A549 (cell line): ENCODE data around the gene SARS2. TPM values are rescaled to one million over a fixed set of nuclear protein-coding genes. Genes with fewer than 3 reads are reported as not detected.
"Not testable (repeated sequence)": the region's sequence is repeated elsewhere in the genome, so short reads cannot be mapped to it uniquely, and the experiment has no call there.

Experiments used
- ATAC-seq, 2 experiments: fragments of 200-7000 bp in 1 of 2; fragments of >200 bp in 1 of 2; cut with Nextera tagmentation in 1 of 2; cut with Tn5 transposase in 1 of 2; 3 replicates each; pipeline versions ENCODE4 v1.8.0 to v1.9.1; 2018 to 2020; ENCODE audit warnings: mild to moderate bottlenecking in 1 of 2, moderate library complexity in 1 of 2
- CTCF ChIA-PET: fragments of 300-600 bp; sonication (Branson Sonifier 250); formaldehyde crosslinking; extraction: SDS; loops from one replicate; lab custom pipeline; 2021; ENCODE audit warnings: antibody characterized with exemption, inconsistent platforms; lab: Yijun Ruan, JAX
- POLR2A ChIA-PET: fragments of 350-600 bp; formaldehyde crosslinking; extraction: SDS; loops from one replicate; lab custom pipeline; 2021; ENCODE audit warnings: antibody characterized with exemption, inconsistent platforms; lab: Yijun Ruan, JAX
- DNase-seq, 2 experiments: peaks; one replicate each; pipeline versions ENCODE4 v3.0.0 to v3.0.0-alpha.2; 2011 to 2016; ENCODE audit warnings: low read depth in 1 of 2, low spot score in 1 of 2
- FAIRE-seq: peaks from 2 replicates; lab custom pipeline; 2011; peaks lifted over from hg19 to GRCh38; lab: Jason Lieb, UNC
- H3K27ac ChIP-seq, 2 experiments: fragments of >200 bp; sonication (Bioruptor Twin); formaldehyde crosslinking; 3 replicates each; pipeline ENCODE4 v1.5.1; 2016 to 2017
- H3K4me1 ChIP-seq: fragments of >200 bp; sonication (Bioruptor Twin); formaldehyde crosslinking; 3 replicates; pipeline ENCODE4 v1.6.1; 2016
- H3K4me2 ChIP-seq: fragments of >200 bp; sonication (Bioruptor Twin); formaldehyde crosslinking; 3 replicates; pipeline ENCODE4 v1.6.1; 2016
- H3K4me3 ChIP-seq: fragments of >200 bp; sonication (Bioruptor Twin); formaldehyde crosslinking; 3 replicates; pipeline ENCODE4 v1.5.1; 2016
- H3K9me3 ChIP-seq: fragments of >200 bp; sonication (Bioruptor Twin); formaldehyde crosslinking; 3 replicates; pipeline ENCODE4 v1.6.1; 2016
- CEBPB ChIP-seq, 2 experiments: fragments of >200 bp in 1 of 2; sonication (Bioruptor Twin) in 1 of 2; formaldehyde crosslinking in 1 of 2; IDR thresholded peaks; 2 replicates each; pipeline ENCODE4 v1.6.1; 2012 to 2016
- CHD2 ChIP-seq: fragments of 150-350 bp; IDR thresholded peaks from 2 replicates; pipeline ENCODE4 v1.6.1; 2014; ENCODE audit warnings: low read length; ENCODE audit not compliant: partially characterized antibody
- E2F6 ChIP-seq: IDR thresholded peaks from 2 replicates; pipeline ENCODE4 v1.6.1; 2012; ENCODE audit warnings: low read depth, borderline replicate concordance
- EHF ChIP-seq: fragments of 250-450 bp; sonication (Bioruptor Pico); IDR thresholded peaks from 2 replicates; pipeline ENCODE4 v1.5.0; 2020; ENCODE audit warnings: mild to moderate bottlenecking
- FOSL2 ChIP-seq, 2 experiments: fragments of 450-650 bp in 1 of 2; fragments of >200 bp in 1 of 2; sonication (Bioruptor Twin) in 1 of 2; formaldehyde crosslinking; IDR thresholded peaks; 2 replicates each; pipeline versions ENCODE4 v1.5.0 to v1.6.1; 2016 to 2020; ENCODE audit warnings: mild to moderate bottlenecking in 1 of 2, moderate library complexity in 1 of 2
- FOXS1 ChIP-seq: fragments of 250-450 bp; sonication (Bioruptor Pico); IDR thresholded peaks from 2 replicates; pipeline ENCODE4 v1.5.0; 2020; ENCODE audit warnings: mild to moderate bottlenecking, moderate library complexity
- HOXB5 ChIP-seq: fragments of 250-450 bp; sonication (Bioruptor Pico); IDR thresholded peaks from 2 replicates; pipeline ENCODE4 v1.5.0; 2020; ENCODE audit warnings: mild to moderate bottlenecking, moderate library complexity
- JUN ChIP-seq, 2 experiments: fragments of >200 bp; sonication (Bioruptor Twin); formaldehyde crosslinking; IDR thresholded peaks; 2 replicates in 1 of 2; 3 replicates in 1 of 2; pipeline ENCODE4 v1.6.1; 2016 to 2017
- MYC ChIP-seq: IDR thresholded peaks from 2 replicates; pipeline ENCODE4 v1.6.1; 2012; ENCODE audit warnings: mild to moderate bottlenecking, inconsistent platforms, low read length, improper control_type of control experiment, borderline replicate concordance
- NFE2L2 ChIP-seq: fragments of 150-350 bp; conservative IDR thresholded peaks from 2 replicates; pipeline ENCODE4 v1.6.1; 2014; ENCODE audit warnings: low read length
- NPAS2 ChIP-seq: fragments of 250-450 bp; sonication (Bioruptor Pico); IDR thresholded peaks from 2 replicates; pipeline ENCODE4 v1.8.0; 2022; ENCODE audit warnings: mild to moderate bottlenecking, moderate library complexity, borderline replicate concordance
- POLR2AphosphoS2 ChIP-seq: conservative IDR thresholded peaks from 2 replicates; pipeline ENCODE4 v1.6.1; 2012; ENCODE audit warnings: low read length, improper control_type of control experiment, inconsistent platforms
- RFX5 ChIP-seq: fragments of 450-650 bp; IDR thresholded peaks from 2 replicates; pipeline ENCODE4 v1.7.1; 2014; ENCODE audit warnings: antibody characterized with exemption, mild to moderate bottlenecking, moderate library complexity
- ZC3H11A ChIP-seq: fragments of 450-650 bp; IDR thresholded peaks from 2 replicates; pipeline ENCODE4 v1.6.1; 2014; ENCODE audit warnings: antibody characterized with exemption, mild to moderate bottlenecking
- ZNF302 ChIP-seq: fragments of 250-450 bp; sonication (Bioruptor Pico); IDR thresholded peaks from 2 replicates; pipeline ENCODE4 v1.9.0; 2021; ENCODE audit warnings: inconsistent platforms, mild to moderate bottlenecking, moderate library complexity
- WGBS: methylation state at CpG from one replicate; pipeline ENCODE4 v1.1.6; 2017; ENCODE audit errors: missing lambda C conversion rate; 5-methylcytosine and 5-hydroxymethylcytosine counted together
- polyA plus RNA-seq, 4 experiments: library from polyadenylated mRNA; depleted of rRNA in 3 of 4; stranded (reverse); fragments of >200 nt; fragmentation: RNase III in 1 of 4; extraction: RNeasy Plus Mini Kit Qiagen cat#74134 plus additional on column Dnase treatment in 1 of 4; gene quantifications; 2 replicates in 3 of 4; 3 replicates in 1 of 4; pipeline ENCODE4 v1.2.3, GENCODE V29; 2011 to 2017
- TF ChIP-seq, protein P1 (sequence below): fragments of >200 bp; sonication (Bioruptor Twin); formaldehyde crosslinking; IDR thresholded peaks from 3 replicates; pipeline ENCODE4 v1.5.1; 2016

Gene SARS2
- polyA plus RNA-seq, 2 of the 4 experiments (the other 2 are of a cell fraction) = 46.1 to 93.4 TPM

DNA sequence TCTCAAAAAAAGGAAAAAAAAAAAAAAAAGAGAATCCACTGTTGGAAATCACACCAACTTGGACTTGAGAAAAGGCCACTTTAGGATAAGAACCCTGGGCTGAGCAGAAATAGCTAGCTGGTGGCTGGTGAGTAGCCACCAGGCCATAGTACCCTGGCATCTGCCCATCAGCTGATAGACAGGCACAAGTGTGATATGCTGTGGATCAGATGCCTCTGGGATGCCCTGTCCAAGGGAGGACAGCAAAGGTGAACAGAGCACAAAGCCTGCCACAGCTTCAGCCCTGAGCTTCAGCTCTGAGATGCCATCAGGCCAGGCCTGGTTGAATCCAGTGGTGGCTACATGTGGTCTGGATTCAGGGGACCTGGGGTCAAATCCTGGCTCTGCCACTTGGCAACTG, 39.9 kb downstream of the SARS2 start:
- TF ChIP-seq, protein P1, sequence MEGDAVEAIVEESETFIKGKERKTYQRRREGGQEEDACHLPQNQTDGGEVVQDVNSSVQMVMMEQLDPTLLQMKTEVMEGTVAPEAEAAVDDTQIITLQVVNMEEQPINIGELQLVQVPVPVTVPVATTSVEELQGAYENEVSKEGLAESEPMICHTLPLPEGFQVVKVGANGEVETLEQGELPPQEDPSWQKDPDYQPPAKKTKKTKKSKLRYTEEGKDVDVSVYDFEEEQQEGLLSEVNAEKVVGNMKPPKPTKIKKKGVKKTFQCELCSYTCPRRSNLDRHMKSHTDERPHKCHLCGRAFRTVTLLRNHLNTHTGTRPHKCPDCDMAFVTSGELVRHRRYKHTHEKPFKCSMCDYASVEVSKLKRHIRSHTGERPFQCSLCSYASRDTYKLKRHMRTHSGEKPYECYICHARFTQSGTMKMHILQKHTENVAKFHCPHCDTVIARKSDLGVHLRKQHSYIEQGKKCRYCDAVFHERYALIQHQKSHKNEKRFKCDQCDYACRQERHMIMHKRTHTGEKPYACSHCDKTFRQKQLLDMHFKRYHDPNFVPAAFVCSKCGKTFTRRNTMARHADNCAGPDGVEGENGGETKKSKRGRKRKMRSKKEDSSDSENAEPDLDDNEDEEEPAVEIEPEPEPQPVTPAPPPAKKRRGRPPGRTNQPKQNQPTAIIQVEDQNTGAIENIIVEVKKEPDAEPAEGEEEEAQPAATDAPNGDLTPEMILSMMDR = no peak
- no peak for TF ChIP-seq ZC3H11A
- TF ChIP-seq HOXB5 (CRISPR knock-in tag) = no peak
- TF ChIP-seq POLR2AphosphoS2 = no peak
- no peak for TF ChIP-seq RFX5
- no peak for TF ChIP-seq NPAS2 (CRISPR knock-in tag)
- TF ChIP-seq MYC = no peak
- TF ChIP-seq ZNF302 (CRISPR knock-in tag) = no peak
- no peak for TF ChIP-seq E2F6
- ChIA-PET CTCF (interaction anchor here (0.6 to 31.8 kb wide), 5 partner anchors 22 to 488 kb away, joined by 3 to 652 read pairs (median 7); partner anchors contain the start of genes FAM98C and RINL), POLR2A (interaction anchor here (0.6 kb wide), 1 partner anchor 48 kb away, joined by 3 read pairs; no protein-coding TSS in a partner anchor)

DNA sequence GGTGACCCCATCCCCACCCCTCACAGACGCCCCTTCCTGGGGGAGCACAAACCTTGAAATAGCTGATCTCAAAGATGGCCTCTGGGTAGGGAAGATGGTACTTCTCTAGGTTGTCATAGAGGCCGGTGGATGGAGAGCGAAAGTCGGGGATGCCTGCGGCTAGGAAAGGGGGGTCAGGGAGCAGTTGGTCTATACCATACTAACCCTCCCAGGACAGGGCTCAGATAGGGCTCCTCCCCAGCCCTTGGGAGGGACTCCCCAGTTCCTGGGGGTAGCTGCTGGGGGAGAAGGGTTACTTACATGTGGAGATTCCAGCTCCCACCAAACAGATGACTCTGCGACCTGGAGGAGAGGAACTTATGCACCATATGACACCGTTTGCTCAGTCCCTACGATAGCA, 40.8 kb downstream of the SARS2 start:
- FAIRE-seq (no peak), DNase-seq (no peak), ATAC-seq (no peak)
- Histone ChIP-seq H3K27ac (no peak overlapping the region), H3K9me3 (no peaks in the 10 kb centered on the region), H3K4me2 (no peak overlapping the region), H3K4me1 (no peaks in the 10 kb centered on the region), H3K4me3 (no peak overlapping the region)
- CTCF ChIA-PET = interaction anchor here (0.5 to 31.8 kb wide), 9 partner anchors 22 to 487 kb away, joined by 3 to 652 read pairs (median 5); partner anchors contain the start of genes FAM98C and RINL
- 83% methylated on average over 8 of the region's 8 CpGs for WGBS
- TF ChIP-seq ZNF302 (CRISPR knock-in tag) (no peak), JUN (IDR thresholded peaks at IDR 0.05) (no peak), CHD2 (no peak), NFE2L2 (no peak)
- POLR2A ChIA-PET = no interaction called here

More for the DNA sequence above, 39.9 kb downstream of the SARS2 start:
- Histone ChIP-seq H3K4me2 (no peak overlapping the region), H3K27ac (no peak overlapping the region), H3K9me3 (no peaks in the 10 kb centered on the region), H3K4me3 (no peak overlapping the region), H3K4me1 (no peaks in the 10 kb centered on the region)
- FAIRE-seq = peak; percentile 76
- DNase-seq = no peak
- ATAC-seq = no peak

DNA sequence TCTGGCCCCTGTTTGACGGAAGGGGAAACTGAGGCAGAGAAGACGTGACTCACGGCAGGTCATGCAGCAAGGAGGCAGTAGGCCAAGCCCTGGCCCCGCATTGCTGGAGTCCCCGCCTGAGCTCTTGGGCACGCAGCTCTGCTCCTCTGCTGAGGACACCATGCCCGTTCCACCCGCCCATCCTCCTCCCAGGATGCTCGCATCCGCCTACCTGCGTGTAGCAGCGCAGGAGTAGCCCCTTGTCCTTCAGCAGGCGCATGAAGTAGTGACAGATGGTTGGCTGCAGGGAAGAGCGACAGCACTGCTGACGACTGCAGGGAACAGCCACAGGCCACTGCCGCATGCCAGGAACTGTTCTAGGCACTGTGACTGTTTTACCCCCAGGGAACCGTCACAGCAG, 41.7 kb downstream of the SARS2 start:
- no peaks in the 10 kb centered on the region for H3K4me1 ChIP-seq
- no peak for FAIRE-seq
- H3K4me2 ChIP-seq = no peak overlapping the region
- no peak for ATAC-seq
- no peak overlapping the region for H3K4me3 ChIP-seq
- H3K9me3 ChIP-seq = no peaks in the 10 kb centered on the region
- no peak overlapping the region for H3K27ac ChIP-seq
- TF ChIP-seq NFE2L2 (no peak), FOXS1 (CRISPR knock-in tag) (no peak), CEBPB (IDR thresholded peaks at IDR 0.05) (no peak), JUN (IDR thresholded peaks at IDR 0.05) (no peak), EHF (no peak), MYC (no peak)
- ChIA-PET CTCF (interaction anchor here (0.6 to 31.8 kb wide), 11 partner anchors 11 to 486 kb away, joined by 3 to 652 read pairs (median 9); partner anchors contain the start of genes FAM98C, MRPS12, NFKBIB and RINL), POLR2A (no interaction called here)
- 93% methylated on average over 17 of the region's 17 CpGs for WGBS
- no peak for DNase-seq

DNA sequence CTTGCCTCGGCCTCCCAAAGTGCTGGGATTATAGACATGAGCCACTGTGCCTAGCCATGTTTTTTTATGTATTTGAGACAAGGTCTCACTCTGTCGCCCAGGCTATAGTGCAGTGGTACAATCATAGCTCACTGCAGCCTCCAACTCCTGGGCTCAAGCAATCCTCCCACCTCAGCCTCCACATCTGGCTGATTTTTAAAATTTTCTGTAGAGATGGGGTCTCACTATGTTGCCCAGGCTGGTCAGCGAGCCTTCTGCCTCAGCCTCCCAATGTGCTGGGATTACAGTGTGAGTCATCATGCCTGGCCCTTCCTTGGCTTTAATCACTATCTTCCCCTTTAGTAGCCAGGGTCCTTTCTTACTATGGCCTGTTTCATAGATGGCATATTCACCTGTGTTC, 45.9 kb downstream of the SARS2 start:
- H3K9me3 ChIP-seq; ATAC-seq; POLR2A ChIA-PET; DNase-seq; H3K4me3 ChIP-seq; FAIRE-seq; H3K4me1 ChIP-seq; H3K27ac ChIP-seq; H3K4me2 ChIP-seq; TF ChIP-seq FOSL2 (IDR thresholded peaks at IDR 0.05): not testable (repeated sequence)
- TF ChIP-seq FOSL2 (CRISPR knock-in tag; IDR thresholded peaks at IDR 0.05) = peak; percentile 24; the same call in 1 of the 2 replicates
- WGBS = 88% methylated on average over 3 of the region's 3 CpGs
- CTCF ChIA-PET = interaction anchor here (0.6 to 31.8 kb wide), 5 partner anchors 12 to 340 kb away, joined by 3 to 652 read pairs (median 6); partner anchors contain the start of gene RINL
